ENCODE measurements around the gene DEPDC7.

The DEPDC7 gene

GRCh38 chr11:33063326-33063881, 47.7 kb downstream of the DEPDC7 start:
- DNase-seq = no peak

DNA sequence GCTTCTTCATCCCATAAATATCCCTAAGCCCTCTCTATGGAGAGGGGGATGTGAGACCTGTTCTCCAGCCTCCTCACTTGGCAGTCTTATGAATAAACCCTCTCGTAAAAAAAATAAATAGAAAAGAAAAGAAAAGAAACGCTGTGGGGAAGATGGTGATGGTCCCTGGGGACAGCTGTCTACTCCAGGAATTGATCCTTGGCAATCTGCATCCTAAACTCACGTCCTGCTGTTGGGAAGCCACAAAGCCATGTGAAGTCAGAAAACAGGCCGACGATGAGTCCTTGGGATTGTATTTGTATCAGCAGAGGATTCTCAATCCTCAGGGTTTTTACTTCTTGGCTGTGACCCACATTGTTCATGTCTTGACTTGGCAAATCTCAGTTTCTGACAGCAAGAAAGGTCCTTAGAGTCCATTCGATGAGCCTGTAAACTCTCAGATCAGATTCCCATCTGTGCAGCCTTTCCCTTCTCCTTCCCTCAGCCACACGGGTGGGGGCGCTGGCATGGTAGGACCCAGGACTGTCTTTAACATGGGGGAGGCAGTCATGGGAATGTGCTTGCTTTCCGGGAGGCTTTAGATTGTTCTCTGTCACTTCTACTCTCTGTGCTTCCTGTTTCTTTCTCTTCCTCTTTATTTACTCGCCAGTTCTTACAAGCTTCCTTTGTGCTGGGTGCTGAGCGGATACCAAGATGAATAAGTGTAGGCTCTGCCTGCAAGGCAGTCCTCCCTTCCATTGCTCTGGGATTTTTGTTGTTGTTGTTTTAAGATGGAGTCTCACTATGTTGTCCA, 48.6 kb downstream of the DEPDC7 start:
- no peak for DNase-seq

DNA sequence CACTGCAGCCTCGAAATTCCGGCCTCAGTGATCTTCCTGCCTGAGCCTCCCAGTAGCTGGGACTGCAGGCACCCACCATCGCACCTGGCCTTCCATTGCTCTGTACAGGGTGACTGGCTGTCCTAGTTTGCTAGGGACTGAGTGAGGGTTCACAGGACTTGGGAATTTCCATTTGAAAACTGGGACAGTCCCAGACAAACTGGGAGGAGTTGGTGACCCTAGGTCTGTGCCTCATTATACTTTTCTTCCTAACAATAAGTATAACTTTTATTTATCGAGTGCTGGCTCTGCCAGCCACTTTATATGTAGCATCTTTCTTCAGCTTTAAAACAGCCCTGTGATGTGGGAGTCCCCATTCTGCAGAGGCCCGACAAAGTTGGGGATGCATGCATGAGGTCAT, 49.2 kb downstream of the DEPDC7 start:
- no peak for DNase-seq

DNA sequence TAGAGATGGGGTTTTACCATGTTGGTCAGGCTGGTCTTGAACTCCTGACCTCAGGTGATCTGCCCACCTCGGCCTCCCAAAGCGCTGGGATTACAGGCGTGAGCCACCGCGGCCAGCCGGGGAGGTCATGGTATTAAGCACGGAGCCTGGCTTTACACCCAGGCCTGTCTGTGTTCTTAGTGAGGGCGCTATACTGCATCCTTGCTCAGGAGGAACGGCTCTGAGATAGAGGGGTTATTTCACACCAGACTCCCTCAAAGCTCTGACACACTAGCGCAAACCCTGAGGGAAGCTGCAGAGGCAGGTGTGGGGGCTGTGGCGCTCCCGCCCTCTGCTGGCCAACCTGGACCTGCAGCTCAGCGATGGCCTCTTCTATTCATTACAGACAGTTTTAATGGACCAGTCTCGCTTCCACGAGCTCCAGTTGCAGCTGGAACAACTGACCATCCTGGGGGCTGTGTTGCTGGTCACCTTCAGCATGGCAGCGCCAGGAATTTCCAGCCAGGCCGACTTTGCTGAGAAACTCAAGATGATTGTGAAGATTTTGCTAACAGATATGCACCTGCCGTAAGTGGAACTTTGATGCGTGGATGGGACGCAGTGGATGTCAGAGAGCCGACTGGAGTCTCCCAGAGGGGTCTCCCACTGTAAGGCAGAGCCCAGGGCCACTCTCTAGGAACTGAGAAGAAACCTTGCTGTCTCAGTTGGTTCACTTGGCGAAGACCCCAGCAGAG, 49.9 kb downstream of the DEPDC7 start:
- DNase-seq = no peak

DNA sequence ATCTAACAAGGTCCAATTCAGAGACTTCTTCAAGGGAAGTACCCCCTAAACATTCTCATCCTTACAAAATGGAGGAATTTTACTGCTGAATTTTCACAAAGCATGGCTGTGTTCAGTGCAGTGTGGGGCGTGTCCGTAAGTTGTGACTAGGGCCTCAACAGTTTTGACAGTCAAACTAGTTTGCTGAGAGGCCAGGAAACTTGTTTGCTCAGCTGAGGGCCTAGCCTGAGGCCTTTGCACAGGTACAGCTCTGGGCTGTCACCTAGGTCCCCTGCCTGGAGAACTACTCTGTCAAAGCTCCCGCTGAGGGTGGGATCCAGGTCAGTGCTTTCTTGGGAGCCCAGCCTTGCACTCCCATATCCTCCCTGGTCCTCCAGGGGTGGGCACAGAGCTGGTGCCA, 51.6 kb downstream of the DEPDC7 start:
- no peak for DNase-seq

DNA sequence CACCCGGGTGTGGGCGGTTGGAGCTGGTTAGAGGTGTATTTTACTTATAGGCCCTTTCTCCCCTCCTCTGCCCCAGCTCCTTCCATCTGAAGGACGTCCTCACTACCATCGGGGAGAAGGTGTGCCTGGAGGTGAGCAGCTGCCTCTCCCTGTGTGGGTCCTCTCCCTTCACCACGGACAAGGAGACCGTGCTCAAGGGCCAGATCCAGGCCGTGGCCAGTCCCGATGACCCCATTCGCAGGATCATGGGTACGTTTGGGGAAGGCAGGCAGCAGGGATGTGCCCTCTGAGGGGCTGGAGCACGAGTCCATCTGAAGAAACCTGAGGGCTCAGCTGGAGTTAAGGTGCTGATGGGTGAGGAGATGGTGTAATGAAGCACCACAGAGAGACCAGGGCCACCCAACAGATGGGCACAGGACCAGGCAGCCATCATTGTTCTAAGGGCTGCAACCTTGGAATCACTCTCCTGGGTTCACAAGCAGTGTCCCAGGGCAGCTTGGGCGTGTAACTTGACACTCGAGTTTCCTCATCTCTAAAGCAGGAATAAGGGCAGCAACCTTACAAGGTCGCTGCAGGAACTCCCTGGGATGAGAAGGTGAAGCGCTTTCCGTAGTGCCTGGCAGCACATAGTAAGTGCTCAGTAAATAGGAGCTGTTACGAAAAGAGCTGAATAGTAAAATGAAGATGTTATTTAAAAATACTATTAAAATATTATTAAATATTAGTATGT, 53.1 kb downstream of the DEPDC7 start:
- DNase-seq = no peak

GRCh38 chr11:33072465-33072864, 56.8 kb downstream of the DEPDC7 start:
- no peak for DNase-seq

Data from cerebellar nuclear complex (tissue), 1 donor.